ENCODE data around the gene ACADSB.

Gene ACADSB

GRCh38 chr10:123008355-123009104 lies at the start of gene ACADSB, which contains the start of gene IKZF5:
Gene ACADSB (plus strand): TSS chr10:123009006. CDS start chr10:123009030, 24 bp downstream.
Gene IKZF5 (minus strand): TSS chr10:123008795. CDS start chr10:122998625, 10,170 bp downstream.
- DNase-seq: peak; percentile 93

GRCh38 chr10:122962405-122962804 lies 46.4 kb upstream of the ACADSB start:
- no peak for DNase-seq

GRCh38 chr10:122966879-122967278 lies 41.9 kb upstream of the ACADSB start:
- DNase-seq: no peak

DNA sequence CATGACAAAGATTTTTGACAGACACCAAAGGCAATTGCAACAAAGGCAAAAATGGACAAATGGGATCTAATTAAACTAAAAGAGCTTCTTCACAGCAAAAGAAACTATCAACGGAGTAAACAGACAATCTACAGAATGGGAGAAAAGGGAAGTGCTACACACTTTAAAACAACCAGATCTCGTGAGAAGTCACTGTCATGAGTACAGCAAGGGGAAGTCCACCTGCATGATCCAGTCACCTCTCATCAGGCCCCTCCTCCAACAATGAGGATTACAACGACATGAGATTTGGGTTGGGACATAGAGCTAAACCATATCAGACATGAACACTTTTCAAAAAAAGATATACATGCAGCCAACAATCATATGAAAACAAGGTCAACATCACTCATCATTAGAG lies 40.1 kb upstream of the ACADSB start:
- no peak for DNase-seq

DNA sequence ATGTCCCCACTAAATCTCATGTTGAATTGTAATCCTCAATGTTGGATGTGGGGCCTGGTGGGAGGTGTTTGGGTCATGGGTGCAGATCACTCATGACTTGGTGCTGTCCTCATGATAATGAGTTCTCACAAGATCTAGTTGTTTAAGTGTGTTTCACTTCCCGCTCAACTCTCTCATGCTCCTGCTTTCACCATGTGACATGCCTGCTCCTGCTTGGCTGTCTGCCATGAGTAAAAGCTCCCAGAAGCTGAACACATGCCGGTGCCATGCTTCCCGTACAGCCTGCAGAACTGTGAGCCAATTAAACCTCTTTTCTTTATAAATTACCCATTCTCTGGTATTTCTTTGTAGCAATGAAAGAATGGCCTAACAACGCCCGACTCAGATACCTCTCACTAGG lies 34.8 kb upstream of the ACADSB start:
- no peak for DNase-seq

DNA sequence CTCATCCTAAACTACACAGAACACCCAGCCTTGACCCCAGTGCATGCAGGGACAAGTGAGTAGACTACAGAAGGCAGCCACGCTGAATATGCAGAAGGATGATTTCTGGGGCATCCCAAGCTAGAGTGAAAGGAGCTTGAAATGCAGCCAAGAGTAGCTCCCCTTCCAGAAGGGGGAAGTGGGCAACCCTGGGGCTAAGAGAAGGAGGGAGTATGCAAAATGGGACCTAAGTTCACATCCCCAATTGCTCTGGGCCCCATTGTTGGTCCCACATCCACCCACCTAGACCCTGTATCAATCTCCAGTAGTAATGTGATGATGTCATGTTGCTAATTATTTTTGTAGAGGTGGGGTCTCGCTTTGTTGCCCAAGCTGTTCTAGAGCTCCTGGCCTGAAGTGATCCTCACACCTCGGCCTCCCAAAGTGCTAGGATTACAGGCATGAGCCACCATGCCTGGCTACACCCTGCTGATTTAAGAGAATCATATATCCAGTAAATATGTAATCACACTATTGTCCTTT lies 34.2 kb upstream of the ACADSB start:
- no peak for DNase-seq

DNA sequence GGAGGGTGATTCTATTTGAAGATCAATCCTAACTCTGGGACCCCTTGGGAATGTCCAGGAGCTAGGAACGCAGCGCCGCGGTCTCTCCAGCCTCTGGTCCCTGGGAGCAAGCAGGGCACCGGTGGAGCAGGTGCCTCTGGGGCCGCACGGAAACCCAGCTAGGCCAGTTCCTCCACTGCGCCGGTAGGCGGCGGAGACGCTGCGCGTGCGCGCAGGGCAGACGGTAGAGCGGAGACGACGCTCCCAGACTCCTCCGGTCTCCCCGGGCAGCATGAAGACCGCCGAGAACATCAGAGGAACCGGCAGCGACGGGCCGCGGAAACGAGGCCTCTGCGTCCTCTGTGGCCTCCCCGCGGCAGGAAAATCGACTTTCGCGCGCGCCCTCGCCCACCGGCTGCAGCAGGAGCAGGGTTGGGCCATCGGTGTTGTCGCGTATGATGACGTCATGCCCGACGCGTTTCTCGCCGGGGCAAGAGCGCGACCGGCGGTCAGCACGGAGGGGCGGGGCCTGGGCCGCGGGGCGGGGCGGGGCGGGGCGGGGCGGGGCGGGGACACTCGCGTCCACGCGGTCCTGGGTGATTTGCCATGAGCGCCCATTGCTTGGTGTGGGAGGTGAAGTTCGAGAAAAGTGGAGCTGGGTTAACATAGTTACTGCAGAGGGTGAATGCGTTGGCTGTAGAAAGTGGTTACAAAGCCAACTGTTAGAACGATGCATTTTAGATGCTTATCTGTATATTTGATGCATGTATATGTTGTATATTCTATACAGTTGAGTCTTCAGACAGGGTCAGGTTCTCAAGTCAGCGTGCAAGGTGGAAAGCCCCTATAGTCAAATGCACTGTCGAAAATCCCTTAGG lies 28.4 kb upstream of the ACADSB start, which contains the start of gene PSTK:
TSS of gene PSTK (plus strand) at position 193 of the 857 bp plus-strand sequence. CDS start at position 272, 79 bp downstream.
- peak; percentile 100 for DNase-seq

- DNase-seq: no peak
These were observed 27.7 kb upstream of the ACADSB start for GRCh38 chr10:122981066-122981464.

- no peak for DNase-seq
These were observed 24.9 kb upstream of the ACADSB start for GRCh38 chr10:122983898-122984297.

- DNase-seq: no peak
These were observed 24.1 kb upstream of the ACADSB start for GRCh38 chr10:122984708-122985107.

GRCh38 chr10:122986335-122986734 lies 22.5 kb upstream of the ACADSB start:
- DNase-seq: no peak

- no peak for DNase-seq
These were observed 20.3 kb upstream of the ACADSB start for GRCh38 chr10:122988501-122988900.

- DNase-seq: no peak
These were observed 18.5 kb upstream of the ACADSB start for GRCh38 chr10:122990278-122990677.

DNA sequence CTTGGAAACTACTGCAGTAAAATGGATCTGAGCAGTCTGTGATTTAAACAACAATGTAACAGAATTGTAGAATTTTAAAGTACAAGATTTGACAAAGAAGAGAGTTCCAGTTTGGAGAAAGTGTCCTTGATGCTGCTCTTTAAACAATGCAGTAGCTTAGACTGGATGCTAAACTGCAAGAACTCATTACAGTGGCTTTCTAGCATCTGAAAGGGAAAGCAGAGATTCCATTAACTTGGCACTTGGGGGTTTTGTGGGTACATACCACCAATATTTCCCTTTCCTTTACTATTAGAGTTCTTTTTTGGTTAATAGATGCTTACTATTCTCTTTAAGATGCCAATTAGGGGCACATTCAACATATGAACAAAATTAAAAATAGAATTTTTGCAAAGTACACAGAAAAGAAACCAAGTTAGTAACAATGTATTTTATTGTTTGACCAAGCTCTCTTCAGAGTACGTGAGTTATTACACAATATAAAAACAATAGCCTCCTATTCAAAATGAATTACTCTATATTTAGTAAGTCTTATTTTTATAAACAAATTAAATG lies 16.7 kb upstream of the ACADSB start:
- DNase-seq: no peak

DNA sequence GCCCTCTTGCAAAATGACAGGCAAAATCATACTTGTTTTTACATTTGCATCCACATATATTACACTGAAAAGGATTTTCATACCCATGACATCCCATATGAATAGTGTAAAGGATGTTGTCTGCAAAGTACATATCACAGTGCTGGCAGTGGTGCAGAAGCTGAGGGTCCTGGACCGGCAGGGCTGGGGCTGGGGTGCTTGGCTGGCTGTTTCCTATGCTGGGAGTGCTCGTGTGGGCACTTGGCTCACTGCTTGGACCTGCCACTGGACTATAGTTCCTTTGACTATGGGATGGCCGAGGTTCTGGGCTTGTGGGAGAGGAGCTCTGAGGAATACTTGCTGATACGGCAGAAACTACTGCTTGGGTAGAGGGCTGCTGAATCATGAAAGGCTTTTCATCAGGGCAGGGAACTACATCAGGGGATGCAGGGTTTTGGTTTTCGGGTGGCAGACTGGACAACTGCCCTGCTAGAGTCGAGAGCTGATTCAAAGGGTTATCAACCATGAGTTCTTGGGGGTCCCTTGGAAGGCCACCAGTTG lies 14.9 kb upstream of the ACADSB start:
- no peak for DNase-seq

DNA sequence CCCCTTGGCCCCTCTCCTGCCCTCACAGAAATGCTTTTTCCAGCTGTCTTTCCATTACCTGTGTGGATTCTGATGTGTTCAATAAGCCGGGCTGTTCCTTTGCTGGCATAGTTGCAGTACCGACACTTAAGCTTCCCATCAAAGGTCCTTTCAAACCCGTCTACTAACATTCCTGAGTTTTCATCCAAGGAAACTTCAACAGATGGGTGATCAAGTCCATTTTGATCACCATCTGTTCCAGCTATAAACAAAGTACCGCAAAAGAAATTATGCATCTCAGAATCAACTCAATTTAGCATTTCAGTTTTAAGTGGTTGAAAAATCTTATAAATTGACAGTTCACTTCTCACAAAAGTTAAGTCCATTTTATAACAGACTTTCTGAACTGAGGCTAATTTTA lies 12.9 kb upstream of the ACADSB start:
- no peak for DNase-seq

GRCh38 chr10:122997864-122998263 lies 10.9 kb upstream of the ACADSB start:
- DNase-seq: no peak

DNA sequence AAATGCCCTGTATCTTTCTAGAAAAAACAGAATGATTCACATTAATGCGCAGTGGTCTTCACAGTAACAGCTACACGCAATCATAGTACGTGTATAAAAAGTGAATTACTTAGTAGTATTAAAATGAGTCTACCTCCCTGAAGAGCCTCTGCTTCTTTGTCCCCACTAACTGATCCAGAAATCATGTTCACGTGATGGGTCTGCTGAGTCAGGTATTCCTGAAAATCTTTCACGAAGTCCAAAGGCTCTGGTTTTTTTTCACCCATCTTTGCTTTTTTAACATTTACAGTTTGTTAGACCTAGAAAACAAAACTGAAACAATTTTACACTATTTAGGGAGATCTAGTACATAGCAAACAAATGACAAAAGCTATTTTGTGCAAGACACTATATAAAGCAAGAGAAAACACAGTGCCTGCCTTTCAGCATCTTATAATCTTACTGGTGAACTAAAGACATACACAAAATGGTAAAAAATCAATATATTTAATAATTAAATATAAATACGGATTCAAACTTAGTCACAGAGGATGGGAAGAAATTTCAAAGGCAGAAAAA lies 10.4 kb upstream of the ACADSB start:
- DNase-seq: no peak

GRCh38 chr10:122998934-122999333 lies 9.9 kb upstream of the ACADSB start:
- DNase-seq: no peak

- no peak for DNase-seq
These were observed 9.5 kb upstream of the ACADSB start for GRCh38 chr10:122999347-122999746.

DNA sequence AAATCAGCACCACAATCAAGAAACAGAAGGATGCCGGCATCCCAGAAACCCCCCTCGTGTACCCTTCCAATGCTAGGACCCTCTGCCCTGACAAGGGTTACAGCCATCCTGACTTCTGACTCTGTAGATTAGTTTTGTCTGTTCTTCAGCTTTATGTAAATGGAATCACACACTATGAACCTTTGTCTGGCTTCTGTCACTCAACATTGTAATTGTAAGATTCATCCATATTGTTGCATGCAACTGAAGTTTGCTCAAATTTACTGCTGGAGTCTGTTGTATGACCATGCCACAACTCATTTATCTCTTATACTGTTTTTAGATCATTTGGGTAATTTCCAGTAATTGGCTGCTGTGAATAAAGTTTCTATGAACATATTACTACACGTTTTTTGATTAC lies 8.7 kb upstream of the ACADSB start:
- DNase-seq: no peak

GRCh38 chr10:123001370-123001769 lies 7.4 kb upstream of the ACADSB start:
- DNase-seq: no peak

- no peak for DNase-seq
These were observed 4.5 kb upstream of the ACADSB start for GRCh38 chr10:123004298-123004697.

Data from retina (tissue), 1 donor.